ENCODE measurements around the gene DOCK4.
A peak's percentile ranks its signal among the peaks of the same experiment; 100 is the strongest.

- TF ChIP-seq CTCF (IDR thresholded peaks at IDR 0.05), result no peak
- peak in 2 of 3 donors; percentile 35 to 40 for TF ChIP-seq POLR2AphosphoS5 (IDR thresholded peaks at IDR 0.05)
Observed at GRCh38 chr7:112206238-112206990, at the start of gene DOCK4, which contains the start of gene ZNF277.
